Measurements from ENCODE around the gene CNTN2. TPM values are rescaled to one million over a fixed set of nuclear protein-coding genes. Genes with fewer than 3 reads are reported as not detected.

CNTN2 gene
- total and polyA plus RNA-seq, 10 donors = 0.02 to 2.6 (median 0.13) TPM; not detected in 3

GRCh38 chr1:205032508-205032907 lies 10.5 kb upstream of the CNTN2 start:
- Histone ChIP-seq H3K9me3 (no peaks in the 10 kb centered on the region), H3K4me1 (no peaks in the 10 kb centered on the region), H3K4me3 (no peak overlapping the region), H3K27me3 (replicated peaks in 1 of 7) (peaks cover 0 to 22% (median 0%) of the 10 kb centered on the region in 7 donors), H3K36me3 (no peaks in the 10 kb centered on the region), H3K27ac (no peak overlapping the region)
- TF ChIP-seq POLR2AphosphoS5 (IDR thresholded peaks at IDR 0.05) (no peak), POLR2A (IDR thresholded peaks at IDR 0.05) (no peak), CTCF (IDR thresholded peaks at IDR 0.05 in 8 of 11, conservative IDR thresholded peaks at IDR 0.05 in 3 of 11) (no peak)
- WGBS, 5 donors = 84 to 89% (median 86%) methylated on average over 7 of the region's 7 CpGs
- intact Hi-C loops (cut with DNase I; ENCODE audit: low total_unique reads) = no loop called here
- DNase-seq = no peak

GRCh38 chr1:205037539-205037938 lies 5.5 kb upstream of the CNTN2 start:
- Histone ChIP-seq H3K4me1 (peaks cover 0 to 2% (median under 1%) of the 10 kb centered on the region in 6 donors), H3K9me3 (no peaks in the 10 kb centered on the region), H3K4me3 (no peak overlapping the region), H3K27me3 (replicated peaks in 1 of 7) (peaks cover 0 to 18% (median 9%) of the 10 kb centered on the region in 7 donors), H3K27ac (no peak overlapping the region), H3K36me3 (no peaks in the 10 kb centered on the region)
- intact Hi-C loops (cut with DNase I; ENCODE audit: low total_unique reads) = no loop called here
- no peak for TF ChIP-seq CTCF (IDR thresholded peaks at IDR 0.05 in 8 of 11, conservative IDR thresholded peaks at IDR 0.05 in 3 of 11)
- no peak for DNase-seq
- 78 to 92% (median 89%) methylated on average over 9 of the region's 9 CpGs for WGBS, 5 donors

GRCh38 chr1:205038132-205038786 lies 4.8 kb upstream of the CNTN2 start:
- intact Hi-C loops (cut with DNase I; ENCODE audit: low total_unique reads) = no loop called here
- H3K4me1 ChIP-seq = peaks cover 0 to 9% (median 7%) of the 10 kb centered on the region in 6 donors
- DNase-seq = no peak
- H3K4me3 ChIP-seq = no peak overlapping the region
- TF ChIP-seq POLR2A (IDR thresholded peaks at IDR 0.05) (no peak), POLR2AphosphoS5 (IDR thresholded peaks at IDR 0.05) (no peak), CTCF (IDR thresholded peaks at IDR 0.05 in 8 of 11, conservative IDR thresholded peaks at IDR 0.05 in 3 of 11) (no peak)
- 75 to 85% (median 77%) methylated on average over 6 of the region's 6 CpGs for WGBS, 5 donors
- no peaks in the 10 kb centered on the region for H3K36me3 ChIP-seq
- H3K27ac ChIP-seq = no peak overlapping the region
- no peaks in the 10 kb centered on the region for H3K9me3 ChIP-seq
- peaks cover 0 to 26% (median 17%) of the 10 kb centered on the region in 7 donors for H3K27me3 ChIP-seq (replicated peaks in 1 of 7)

- H3K9me3 ChIP-seq = no peaks in the 10 kb centered on the region
- DNase-seq = no peak
- no peak overlapping the region for H3K27ac ChIP-seq
- H3K36me3 ChIP-seq = no peaks in the 10 kb centered on the region
- H3K4me1 ChIP-seq = peaks cover 0 to 13% (median 8%) of the 10 kb centered on the region in 6 donors
- H3K4me3 ChIP-seq = no peak overlapping the region
- H3K27me3 ChIP-seq (replicated peaks in 1 of 7) = peaks cover 0 to 53% (median 30%) of the 10 kb centered on the region in 7 donors
- 17 to 42% (median 37%) methylated on average over 4 of the region's 4 CpGs for WGBS, 5 donors
- no peak for TF ChIP-seq POLR2AphosphoS5 (IDR thresholded peaks at IDR 0.05)
- intact Hi-C loops (cut with DNase I; ENCODE audit: low total_unique reads) = no loop called here
Measured at GRCh38 chr1:205041001-205041715, 1.9 kb upstream of the CNTN2 start.

Measured in spleen (tissue), 11 donors.